ENCODE measurements around the gene SGSM1.

SGSM1 gene

GRCh38 chr22:24953384-24954113 is 147.5 kb downstream of the SGSM1 start:
- no peak for DNase-seq

GRCh38 chr22:24954114-24954463 is 148.1 kb downstream of the SGSM1 start:
- no peak for DNase-seq

GRCh38 chr22:24954856-24955255 is 148.8 kb downstream of the SGSM1 start:
- DNase-seq, result no peak

GRCh38 chr22:24957043-24957442 is 151.0 kb downstream of the SGSM1 start:
- no peak for DNase-seq

- DNase-seq, result no peak
These were observed 155.3 kb downstream of the SGSM1 start for GRCh38 chr22:24961217-24961844.

- DNase-seq, result no peak
These were observed 156.1 kb downstream of the SGSM1 start for GRCh38 chr22:24962094-24962493.

GRCh38 chr22:24962835-24963234 is 156.8 kb downstream of the SGSM1 start:
- no peak for DNase-seq

- no peak for DNase-seq
These were observed 158.4 kb downstream of the SGSM1 start for GRCh38 chr22:24964441-24964840.

GRCh38 chr22:24965822-24966626 is 160.0 kb downstream of the SGSM1 start:
- DNase-seq, result no peak

- DNase-seq, result no peak
These were observed 162.1 kb downstream of the SGSM1 start for GRCh38 chr22:24968066-24968561.

- DNase-seq, result peak; percentile 14
These were observed 163.7 kb downstream of the SGSM1 start for GRCh38 chr22:24969560-24970301.

- DNase-seq, result no peak
These were observed 166.4 kb downstream of the SGSM1 start for GRCh38 chr22:24972369-24972768.

GRCh38 chr22:24973872-24974271 is 167.9 kb downstream of the SGSM1 start:
- no peak for DNase-seq

- DNase-seq, result no peak
These were observed 169.2 kb downstream of the SGSM1 start for GRCh38 chr22:24975125-24975640.

- DNase-seq, result no peak
These were observed 169.9 kb downstream of the SGSM1 start for GRCh38 chr22:24975813-24976341.

- no peak for DNase-seq
These were observed 170.6 kb downstream of the SGSM1 start for GRCh38 chr22:24976442-24977218.

Measured in fibroblast of skin of right biceps (primary cell).